HEK293 (cell line): ENCODE measurements around the gene KDM4C.

Experiments used
- CTCF ChIA-PET: fragments of 350-600 bp; formaldehyde crosslinking; extraction: SDS; loops from one replicate; lab custom pipeline; 2021; ENCODE audit warnings: antibody characterized with exemption; lab: Yijun Ruan, JAX
- POLR2A ChIA-PET: fragments of 300-600 bp; formaldehyde crosslinking; extraction: SDS; loops from one replicate; lab custom pipeline; 2020; ENCODE audit warnings: antibody characterized with exemption, inconsistent platforms; lab: Yijun Ruan, JAX
- H3K27ac ChIP-seq: fragments of 200-500 bp; sonication (Bioruptor generic); 2 replicates; pipeline ENCODE4 v1.5.1; 2014; ENCODE audit warnings: low read depth, low read length, control low read depth, inconsistent platforms; ENCODE audit errors: extremely low read depth
- H3K36me3 ChIP-seq, 2 experiments: fragments of 200-500 bp in 1 of 2; sonication (Bioruptor generic) in 1 of 2; 1 replicate in 1 of 2; 2 replicates in 1 of 2; pipeline ENCODE4 v1.5.1; 2014 to 2017; ENCODE audit warnings: inconsistent platforms in 2 of 2, low read length in 2 of 2; ENCODE audit not compliant: control insufficient read depth in 2 of 2, insufficient read depth in 1 of 2
- H3K4me1 ChIP-seq: fragments of 200-500 bp; sonication (Bioruptor generic); 2 replicates; pipeline ENCODE4 v1.5.1; 2014; ENCODE audit warnings: mild to moderate bottlenecking, low read length, inconsistent platforms; ENCODE audit not compliant: control insufficient read depth, insufficient read depth
- H3K4me3 ChIP-seq: 2 replicates; pipeline ENCODE4 v1.5.1; 2011; ENCODE audit warnings: low read depth, mild to moderate bottlenecking, control low read depth, low read length, moderate library complexity
- H3K9me3 ChIP-seq: fragments of 200-500 bp; sonication (Bioruptor generic); 2 replicates; pipeline ENCODE4 v1.5.1; 2014; ENCODE audit warnings: low read depth, low read length, inconsistent platforms; ENCODE audit not compliant: control insufficient read depth, insufficient read depth
- ELK4 ChIP-seq: IDR thresholded peaks from 2 replicates; pipeline ENCODE4 v1.6.1; 2011; ENCODE audit warnings: mild to moderate bottlenecking, low read depth, low read length, borderline replicate concordance
- KLF10 ChIP-seq: fragments of 450-650 bp; IDR thresholded peaks from 2 replicates; pipeline ENCODE4 v1.5.1; 2018; ENCODE audit warnings: missing biosample characterization, mild to moderate bottlenecking, missing genetic modification characterization
- WT1 ChIP-seq: fragments of 450-650 bp; formaldehyde crosslinking; IDR thresholded peaks from 2 replicates; pipeline ENCODE4 v1.5.1; 2016; ENCODE audit warnings: missing biosample characterization, missing genetic modification characterization
- ZBTB17 ChIP-seq: fragments of 450-650 bp; formaldehyde crosslinking; IDR thresholded peaks from 2 replicates; pipeline ENCODE4 v1.5.1; 2016; ENCODE audit warnings: missing biosample characterization, missing genetic modification characterization
- ZBTB48 ChIP-seq: fragments of 450-650 bp; formaldehyde crosslinking; IDR thresholded peaks from 2 replicates; pipeline ENCODE4 v1.5.1; 2016; ENCODE audit warnings: missing biosample characterization, missing genetic modification characterization
- ZNF138 ChIP-seq: fragments of 450-650 bp; formaldehyde crosslinking; IDR thresholded peaks from 2 replicates; pipeline ENCODE4 v1.5.1; 2016; ENCODE audit warnings: missing biosample characterization, missing genetic modification characterization, borderline replicate concordance
- ZNF157 ChIP-seq: fragments of 450-650 bp; formaldehyde crosslinking; IDR thresholded peaks from 2 replicates; pipeline ENCODE4 v1.5.1; 2016; ENCODE audit warnings: missing biosample characterization, missing genetic modification characterization
- ZNF169 ChIP-seq: fragments of 450-650 bp; formaldehyde crosslinking; IDR thresholded peaks from 2 replicates; pipeline ENCODE4 v1.5.1; 2016; ENCODE audit warnings: missing biosample characterization, missing genetic modification characterization
- ZNF174 ChIP-seq: fragments of 450-650 bp; formaldehyde crosslinking; IDR thresholded peaks from 2 replicates; pipeline ENCODE4 v1.5.0; 2017; ENCODE audit warnings: missing biosample characterization, mild to moderate bottlenecking, missing genetic modification characterization
- ZNF214 ChIP-seq: fragments of 450-650 bp; formaldehyde crosslinking; IDR thresholded peaks from 2 replicates; pipeline ENCODE4 v1.5.1; 2017; ENCODE audit warnings: missing biosample characterization, mild to moderate bottlenecking, missing genetic modification characterization, borderline replicate concordance
- ZNF292 ChIP-seq: fragments of 450-650 bp; formaldehyde crosslinking; IDR thresholded peaks from 2 replicates; pipeline ENCODE4 v1.5.1; 2016; ENCODE audit warnings: low read depth, missing biosample characterization, missing genetic modification characterization, borderline replicate concordance
- ZNF302 ChIP-seq: fragments of 450-650 bp; formaldehyde crosslinking; IDR thresholded peaks from 2 replicates; pipeline ENCODE4 v1.5.1; 2016; ENCODE audit warnings: missing biosample characterization, missing genetic modification characterization, low read depth
- ZNF335 ChIP-seq: fragments of 450-650 bp; formaldehyde crosslinking; conservative IDR thresholded peaks from 2 replicates; pipeline ENCODE4 v1.5.1; 2016; ENCODE audit warnings: missing biosample characterization, missing genetic modification characterization
- ZNF341 ChIP-seq: fragments of 450-650 bp; formaldehyde crosslinking; IDR thresholded peaks from 2 replicates; pipeline ENCODE4; 2016; ENCODE audit warnings: low read depth, missing biosample characterization, missing genetic modification characterization
- ZNF350 ChIP-seq: fragments of 450-650 bp; formaldehyde crosslinking; IDR thresholded peaks from 2 replicates; pipeline ENCODE4 v1.5.0; 2017; ENCODE audit warnings: missing biosample characterization, mild to moderate bottlenecking, missing genetic modification characterization
- ZNF391 ChIP-seq: fragments of 450-650 bp; formaldehyde crosslinking; IDR thresholded peaks from 2 replicates; pipeline ENCODE4 v1.5.1; 2016; ENCODE audit warnings: low read depth, missing biosample characterization, missing genetic modification characterization, borderline replicate concordance
- ZNF501 ChIP-seq: fragments of 450-650 bp; formaldehyde crosslinking; IDR thresholded peaks from 2 replicates; pipeline ENCODE4 v1.5.1; 2016; ENCODE audit warnings: missing biosample characterization, missing genetic modification characterization
- ZNF548 ChIP-seq: fragments of 450-650 bp; formaldehyde crosslinking; IDR thresholded peaks from 2 replicates; pipeline ENCODE4 v1.5.1; 2016; ENCODE audit warnings: missing biosample characterization, missing genetic modification characterization
- ZNF596 ChIP-seq: fragments of 450-650 bp; IDR thresholded peaks from 2 replicates; pipeline ENCODE4 v1.5.0; 2018; ENCODE audit warnings: missing biosample characterization, mild to moderate bottlenecking, missing genetic modification characterization, moderate library complexity
- ZNF747 ChIP-seq: fragments of 450-650 bp; formaldehyde crosslinking; IDR thresholded peaks from 2 replicates; pipeline ENCODE4 v1.5.1; 2016; ENCODE audit warnings: missing biosample characterization, missing genetic modification characterization
- ZSCAN30 ChIP-seq: fragments of 450-650 bp; IDR thresholded peaks from 2 replicates; pipeline ENCODE4 v1.5.1; 2018; ENCODE audit warnings: missing biosample characterization, mild to moderate bottlenecking, missing genetic modification characterization, moderate library complexity
- TF ChIP-seq, protein P1 (sequence below): fragments of 450-650 bp; formaldehyde crosslinking; IDR thresholded peaks from 2 replicates; pipeline ENCODE4 v1.5.1; 2016; ENCODE audit warnings: missing biosample characterization, missing genetic modification characterization

Gene KDM4C

GRCh38 chr9:6884990-6885389, 127.2 kb downstream of the KDM4C start (continued):
- TF ChIP-seq ZNF157 (tag by site-specific recombination) (no peak), ZNF174 (tag by site-specific recombination) (no peak)

DNA sequence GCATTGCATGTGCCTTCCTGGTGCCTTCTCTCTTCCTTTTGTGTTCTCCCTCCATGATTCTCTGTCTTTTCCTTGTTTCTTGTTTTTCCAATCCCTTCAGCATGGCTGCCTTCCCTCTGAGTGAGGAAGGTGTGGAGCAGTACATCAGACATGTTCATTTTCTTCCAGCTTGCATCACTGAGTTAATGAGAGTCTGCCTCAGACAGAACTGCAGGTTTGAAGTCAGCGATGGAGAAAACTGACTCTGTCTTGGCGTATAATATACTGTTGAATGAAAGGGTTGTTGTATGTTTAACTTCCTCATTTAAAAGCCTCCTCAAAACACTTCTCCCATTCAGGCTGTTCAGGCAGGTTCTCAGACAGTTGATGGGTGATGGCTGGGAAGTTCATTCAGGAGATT, 129.3 kb downstream of the KDM4C start:
- H3K4me1 ChIP-seq: no peaks in the 10 kb centered on the region
- ChIA-PET CTCF (no interaction called here), POLR2A (no interaction called here)
- no peaks in the 10 kb centered on the region for H3K36me3 ChIP-seq
- no peak overlapping the region for H3K27ac ChIP-seq
- no peak for TF ChIP-seq ZNF341 (tag by site-specific recombination)
- no peak for TF ChIP-seq ZNF350
- TF ChIP-seq KLF10 (tag by site-specific recombination): no peak
- no peak for TF ChIP-seq ZNF501 (tag by site-specific recombination)
- TF ChIP-seq, protein P1, sequence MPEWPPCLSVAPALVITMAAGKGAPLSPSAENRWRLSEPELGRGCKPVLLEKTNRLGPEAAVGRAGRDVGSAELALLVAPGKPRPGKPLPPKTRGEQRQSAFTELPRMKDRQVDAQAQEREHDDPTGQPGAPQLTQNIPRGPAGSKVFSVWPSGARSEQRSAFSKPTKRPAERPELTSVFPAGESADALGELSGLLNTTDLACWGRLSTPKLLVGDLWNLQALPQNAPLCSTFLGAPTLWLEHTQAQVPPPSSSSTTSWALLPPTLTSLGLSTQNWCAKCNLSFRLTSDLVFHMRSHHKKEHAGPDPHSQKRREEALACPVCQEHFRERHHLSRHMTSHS (tag by site-specific recombination): no peak
- TF ChIP-seq ZNF302 (tag by site-specific recombination): no peak
- no peak for TF ChIP-seq ZNF335 (tag by site-specific recombination)
- TF ChIP-seq ZNF391: no peak
- TF ChIP-seq ZBTB17 (tag by site-specific recombination): no peak
- no peak for TF ChIP-seq ZNF157 (tag by site-specific recombination)
- no peak for TF ChIP-seq ZNF169
- TF ChIP-seq WT1 (tag by site-specific recombination): no peak
- TF ChIP-seq ZNF596 (tag by site-specific recombination): no peak
- no peak for TF ChIP-seq ZBTB48 (tag by site-specific recombination)
- no peak for TF ChIP-seq ZNF214 (tag by site-specific recombination)
- TF ChIP-seq ZNF548 (tag by site-specific recombination): no peak
- TF ChIP-seq ZSCAN30: no peak
- TF ChIP-seq ZNF747 (tag by site-specific recombination): no peak
- H3K9me3 ChIP-seq: no peaks in the 10 kb centered on the region
- no peak overlapping the region for H3K4me3 ChIP-seq

GRCh38 chr9:6889868-6890267, 132.1 kb downstream of the KDM4C start:
- ChIA-PET POLR2A (no interaction called here), CTCF (interaction anchor here (0.6 to 1.0 kb wide), 3 partner anchors 12 to 231 kb away, joined by 3 to 4 read pairs (median 3); no protein-coding TSS in a partner anchor)
- TF ChIP-seq ELK4: no peak
- TF ChIP-seq ZNF138 (tag by site-specific recombination): no peak
- no peak for TF ChIP-seq ZNF292
- no peak for TF ChIP-seq ZSCAN30

More at GRCh38 chr9:6889868-6890267, 132.1 kb downstream of the KDM4C start:
- Histone ChIP-seq H3K4me1 (no peaks in the 10 kb centered on the region), H3K9me3 (no peaks in the 10 kb centered on the region), H3K27ac (no peak overlapping the region), H3K36me3 (peaks cover 0 to 4% of the 10 kb centered on the region in 2 experiments; a peak in 1 of 3 replicates), H3K4me3 (no peak overlapping the region)
